Activated CD4-positive, alpha-beta memory T cell treated with anti-CD3 and anti-CD28 coated beads for 36 hours (primary cell): Measurements from ENCODE around the gene FOXL2. TPM values are rescaled to one million over a fixed set of nuclear protein-coding genes. Genes with fewer than 3 reads are reported as not detected.

Experiments used
- CTCF ChIA-PET: fragments of 350-600 bp; sonication (Branson Sonifier 250); formaldehyde crosslinking; loops from one replicate; lab custom pipeline; 2021; ENCODE audit warnings: antibody characterized with exemption, inconsistent platforms; lab: Charles Lee
- POLR2A ChIA-PET: fragments of 350-600 bp; sonication (Branson Sonifier 250); formaldehyde crosslinking; loops from one replicate; lab custom pipeline; 2021; ENCODE audit warnings: antibody characterized with exemption; lab: Charles Lee
- DNase-seq: peaks from one replicate; pipeline ENCODE4 v3.0.0-alpha.2; 2020
- H3K27ac Mint-ChIP-seq: one replicate; pipeline ENCODE4 v1.8.0; 2021; ENCODE audit warnings: mixed read lengths
- H3K27me3 Mint-ChIP-seq: one replicate; pipeline ENCODE4 v1.8.0; 2021; ENCODE audit warnings: mixed read lengths
- H3K36me3 Mint-ChIP-seq: one replicate; pipeline ENCODE4 v1.8.0; 2021; ENCODE audit warnings: mixed read lengths
- H3K4me1 Mint-ChIP-seq: one replicate; pipeline ENCODE4 v1.8.0; 2021; ENCODE audit warnings: low read depth, mixed read lengths
- H3K4me3 Mint-ChIP-seq: one replicate; pipeline ENCODE4 v1.8.0; 2021; ENCODE audit warnings: mild to moderate bottlenecking, mixed read lengths
- H3K9me3 Mint-ChIP-seq: one replicate; pipeline ENCODE4 v1.8.0; 2021; ENCODE audit warnings: mixed read lengths
- intact Hi-C: fragments of 100-400 bp; cut with micrococcal nuclease; formaldehyde crosslinking; loops from one replicate; pipeline ENCODE4 v1.15.1; 2023
- total RNA-seq, 2 experiments: library from RNA; stranded (reverse); gene quantifications; one replicate each; pipeline ENCODE4 v1.2.3, GENCODE V29; 2021

The FOXL2 gene
- not detected for total RNA-seq

DNA sequence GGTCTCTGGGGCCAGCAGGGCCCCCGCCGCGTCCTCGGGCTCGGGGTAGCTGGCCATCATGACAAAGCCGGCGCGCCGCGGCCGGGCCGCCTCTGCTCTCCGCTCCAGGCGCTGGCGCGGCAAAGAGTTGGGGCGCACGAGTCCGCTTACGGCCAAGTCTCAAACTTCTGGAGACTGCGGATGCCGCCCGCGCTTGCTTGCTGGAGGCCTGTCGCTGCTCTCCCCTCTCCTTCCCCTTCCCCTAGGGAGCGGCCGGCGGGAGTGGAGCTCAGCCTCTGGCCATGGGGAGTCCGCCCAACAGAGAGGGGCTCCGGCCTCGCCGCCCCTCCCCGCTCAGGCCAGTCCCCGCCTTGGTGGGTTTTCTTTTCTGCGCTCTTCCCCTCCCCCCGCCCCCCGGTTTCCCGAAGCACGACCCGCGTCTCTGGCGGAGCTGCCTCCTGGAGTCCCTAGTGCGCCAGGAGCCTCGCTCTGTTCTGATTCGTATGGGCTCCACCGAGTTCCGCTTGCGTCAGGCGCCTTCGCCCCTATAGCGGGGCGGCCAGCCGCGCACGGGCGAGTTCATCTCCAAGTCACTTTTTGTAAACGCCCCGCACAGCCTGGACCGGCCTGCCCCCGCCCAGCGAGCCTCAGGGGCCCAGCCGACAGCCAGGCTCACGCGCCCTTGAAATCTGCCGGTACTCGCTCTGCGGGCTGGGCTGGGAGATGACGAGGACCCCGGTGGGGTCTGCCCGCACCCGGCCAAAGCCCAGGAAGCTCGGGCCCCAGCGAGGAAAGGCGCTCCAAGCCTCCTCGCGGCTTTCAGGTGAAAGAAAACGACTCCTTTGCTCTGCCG, at the start of gene FOXL2, which contains the start of gene FOXL2NB:
FOXL2 (minus strand) TSS at position 475 of the 832 bp plus-strand sequence; CDS start at position 60, 415 bp downstream.
FOXL2NB (plus strand) TSS at position 555 of the 832 bp plus-strand sequence; CDS start at position 703, 148 bp downstream.
- intact Hi-C loops = loop anchor here (1.0 to 5.0 kb wide), 3 partner anchors 11 to 1180 kb away; no protein-coding TSS in a partner anchor
- DNase-seq = no peak
- ChIA-PET POLR2A (interaction anchor here (0.6 kb wide), 1 partner anchor 255 kb away, joined by 3 read pairs; no protein-coding TSS in a partner anchor), CTCF (interaction anchor here (0.6 to 3.8 kb wide), 5 partner anchors 9 to 763 kb away, joined by 3 to 23 read pairs (median 3); no protein-coding TSS in a partner anchor)
- peak within 1 kb of the TSS; percentile 60 for H3K4me3 Mint-ChIP-seq
- H3K27ac Mint-ChIP-seq = no peak within 1 kb of the TSS
- H3K27me3 Mint-ChIP-seq = peaks cover 74% of the 10 kb centered on the region
- no peaks in the 10 kb centered on the region for H3K9me3 Mint-ChIP-seq
- no peaks in the 10 kb centered on the region for H3K36me3 Mint-ChIP-seq
- peaks cover 40% of the 10 kb centered on the region for H3K4me1 Mint-ChIP-seq

DNA sequence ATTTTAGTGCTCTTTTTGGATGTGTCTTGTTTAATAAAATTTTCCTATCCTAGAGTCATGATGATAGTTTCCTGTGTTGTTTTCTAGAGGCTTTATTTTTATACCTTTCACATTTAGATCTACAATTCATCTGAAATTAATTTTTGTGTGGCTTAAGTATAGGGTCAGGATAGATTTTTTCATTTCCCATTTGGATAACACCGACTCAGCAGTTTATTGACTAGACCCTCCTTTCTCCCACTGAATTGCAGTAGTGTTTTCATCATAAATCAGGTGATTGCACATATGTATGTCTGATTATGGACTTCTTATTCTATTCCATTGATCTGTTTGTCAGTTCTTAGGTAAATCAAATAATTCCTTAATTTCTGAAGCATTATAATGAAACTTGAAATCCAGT, 48.8 kb upstream of the FOXL2 start:
- H3K27me3 Mint-ChIP-seq = peaks cover 12% of the 10 kb centered on the region
- intact Hi-C loops = no loop called here
- H3K36me3 Mint-ChIP-seq = no peaks in the 10 kb centered on the region
- H3K4me1 Mint-ChIP-seq = no peaks in the 10 kb centered on the region
- ChIA-PET CTCF (no interaction called here), POLR2A (no interaction called here)
- DNase-seq = no peak
- no peaks in the 10 kb centered on the region for H3K9me3 Mint-ChIP-seq
- no peak overlapping the region for H3K4me3 Mint-ChIP-seq
- H3K27ac Mint-ChIP-seq = no peak overlapping the region

- H3K27me3 Mint-ChIP-seq = no peaks in the 10 kb centered on the region
- no peak for DNase-seq
- H3K4me1 Mint-ChIP-seq = no peaks in the 10 kb centered on the region
- no peaks in the 10 kb centered on the region for H3K9me3 Mint-ChIP-seq
- intact Hi-C loops = no loop called here
- POLR2A ChIA-PET = no interaction called here
- no peak overlapping the region for H3K27ac Mint-ChIP-seq
- CTCF ChIA-PET = no interaction called here
- no peaks in the 10 kb centered on the region for H3K36me3 Mint-ChIP-seq
- no peak overlapping the region for H3K4me3 Mint-ChIP-seq
Measured at GRCh38 chr3:138987181-138987580, 40.2 kb upstream of the FOXL2 start.

GRCh38 chr3:138985932-138986331, 39.0 kb upstream of the FOXL2 start:
- no peak overlapping the region for H3K4me3 Mint-ChIP-seq
- no peaks in the 10 kb centered on the region for H3K27me3 Mint-ChIP-seq
- no peaks in the 10 kb centered on the region for H3K9me3 Mint-ChIP-seq
- ChIA-PET POLR2A (no interaction called here), CTCF (no interaction called here)
- intact Hi-C loops = no loop called here
- H3K4me1 Mint-ChIP-seq = no peaks in the 10 kb centered on the region
- H3K36me3 Mint-ChIP-seq = no peaks in the 10 kb centered on the region
- DNase-seq = no peak
- no peak overlapping the region for H3K27ac Mint-ChIP-seq

- no peaks in the 10 kb centered on the region for H3K9me3 Mint-ChIP-seq
- CTCF ChIA-PET = no interaction called here
- no peaks in the 10 kb centered on the region for H3K36me3 Mint-ChIP-seq
- no peak overlapping the region for H3K4me3 Mint-ChIP-seq
- intact Hi-C loops = no loop called here
- H3K27me3 Mint-ChIP-seq = peaks cover 2% of the 10 kb centered on the region
- no peak overlapping the region for H3K27ac Mint-ChIP-seq
- H3K4me1 Mint-ChIP-seq = no peaks in the 10 kb centered on the region
- no peak for DNase-seq
- POLR2A ChIA-PET = no interaction called here
Measured at GRCh38 chr3:138984816-138985215, 37.9 kb upstream of the FOXL2 start.

DNA sequence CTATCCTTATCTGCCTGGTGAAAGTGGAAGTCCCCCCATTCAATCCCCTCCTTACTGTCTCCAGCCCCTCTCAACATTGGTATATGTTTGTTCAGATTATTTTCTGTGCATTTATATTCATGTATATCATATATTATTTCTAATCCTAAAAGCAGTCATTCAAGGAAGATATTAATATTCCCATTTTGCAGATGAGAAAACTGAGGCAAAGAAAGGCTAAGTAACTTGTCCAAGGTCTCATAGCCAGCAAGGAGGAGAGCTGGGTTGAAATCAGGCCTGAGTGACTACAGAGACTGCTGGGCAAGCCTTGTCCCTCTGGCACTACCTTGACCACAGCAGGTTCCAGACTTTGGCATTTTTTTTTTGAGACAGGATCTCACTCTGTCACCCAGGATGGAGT, 29.1 kb upstream of the FOXL2 start:
- POLR2A ChIA-PET = no interaction called here
- CTCF ChIA-PET = no interaction called here

GRCh38 chr3:138975351-138975750, 28.4 kb upstream of the FOXL2 start:
- no peaks in the 10 kb centered on the region for H3K4me1 Mint-ChIP-seq
- peaks cover 16% of the 10 kb centered on the region for H3K27me3 Mint-ChIP-seq
- H3K36me3 Mint-ChIP-seq = no peaks in the 10 kb centered on the region
- POLR2A ChIA-PET = no interaction called here
- CTCF ChIA-PET = no interaction called here
- intact Hi-C loops = no loop called here
- H3K27ac Mint-ChIP-seq = no peak overlapping the region
- DNase-seq = no peak
- H3K9me3 Mint-ChIP-seq = no peaks in the 10 kb centered on the region
- H3K4me3 Mint-ChIP-seq = no peak overlapping the region

More for the DNA sequence above, 29.1 kb upstream of the FOXL2 start:
- no peak for DNase-seq
- no peak overlapping the region for H3K27ac Mint-ChIP-seq
- no peaks in the 10 kb centered on the region for H3K4me1 Mint-ChIP-seq
- no peaks in the 10 kb centered on the region for H3K9me3 Mint-ChIP-seq
- H3K27me3 Mint-ChIP-seq = peaks cover 11% of the 10 kb centered on the region
- intact Hi-C loops = no loop called here
- H3K36me3 Mint-ChIP-seq = no peaks in the 10 kb centered on the region
- no peak overlapping the region for H3K4me3 Mint-ChIP-seq

DNA sequence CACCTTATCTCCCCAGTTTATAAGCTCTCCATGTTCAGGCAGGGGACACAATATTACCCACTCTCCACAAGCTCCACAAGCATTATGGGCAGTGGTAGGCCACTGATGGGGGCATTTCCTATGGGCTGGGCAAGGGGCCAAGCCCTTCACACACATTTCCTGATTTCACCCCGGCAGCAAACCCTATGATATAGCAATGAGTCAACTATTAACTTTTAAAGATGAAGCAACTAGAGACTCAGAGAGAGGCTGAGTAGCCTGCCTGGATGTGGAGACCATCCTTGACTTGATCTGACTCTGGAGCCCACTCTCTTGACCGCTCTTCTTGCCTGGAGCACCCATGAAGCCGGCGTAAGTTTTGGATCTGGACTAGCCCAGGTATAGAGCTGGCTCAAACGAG, 27.5 kb upstream of the FOXL2 start:
- POLR2A ChIA-PET = no interaction called here
- H3K4me3 Mint-ChIP-seq = no peak overlapping the region
- peaks cover 21% of the 10 kb centered on the region for H3K27me3 Mint-ChIP-seq
- H3K27ac Mint-ChIP-seq = no peak overlapping the region
- no peaks in the 10 kb centered on the region for H3K36me3 Mint-ChIP-seq
- DNase-seq = no peak
- no peaks in the 10 kb centered on the region for H3K9me3 Mint-ChIP-seq
- no peaks in the 10 kb centered on the region for H3K4me1 Mint-ChIP-seq
- intact Hi-C loops = no loop called here
- CTCF ChIA-PET = interaction anchor here (1.2 kb wide), 1 partner anchor 38 kb away, joined by 4 read pairs; no protein-coding TSS in a partner anchor

DNA sequence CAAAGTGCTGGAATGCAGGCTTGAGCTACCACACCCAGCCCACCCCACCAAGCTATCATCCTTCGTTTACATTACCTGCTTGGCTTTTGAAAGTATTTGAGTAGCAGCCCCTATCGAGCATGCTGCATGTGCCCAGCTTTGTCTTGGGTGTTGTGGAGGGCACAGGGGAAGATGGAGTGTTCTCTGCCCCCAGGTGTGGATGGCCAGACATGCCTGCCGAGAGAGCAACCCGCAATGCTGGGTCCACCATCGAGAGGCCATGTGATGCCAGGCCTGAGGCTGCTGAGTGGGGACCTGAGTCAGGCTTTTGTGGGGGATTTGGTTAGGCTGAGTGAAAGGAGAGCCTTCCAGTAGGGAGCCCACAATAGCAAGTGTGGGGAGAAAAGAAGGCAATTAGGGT, 26.0 kb upstream of the FOXL2 start:
- POLR2A ChIA-PET = no interaction called here
- no peaks in the 10 kb centered on the region for H3K4me1 Mint-ChIP-seq
- intact Hi-C loops = no loop called here
- H3K27ac Mint-ChIP-seq = no peak overlapping the region
- H3K36me3 Mint-ChIP-seq = no peaks in the 10 kb centered on the region
- H3K27me3 Mint-ChIP-seq = peaks cover 23% of the 10 kb centered on the region
- no peaks in the 10 kb centered on the region for H3K9me3 Mint-ChIP-seq
- DNase-seq = no peak
- no peak overlapping the region for H3K4me3 Mint-ChIP-seq
- CTCF ChIA-PET = interaction anchor here (0.9 kb wide), 1 partner anchor 356 kb away, joined by 3 read pairs; no protein-coding TSS in a partner anchor

DNA sequence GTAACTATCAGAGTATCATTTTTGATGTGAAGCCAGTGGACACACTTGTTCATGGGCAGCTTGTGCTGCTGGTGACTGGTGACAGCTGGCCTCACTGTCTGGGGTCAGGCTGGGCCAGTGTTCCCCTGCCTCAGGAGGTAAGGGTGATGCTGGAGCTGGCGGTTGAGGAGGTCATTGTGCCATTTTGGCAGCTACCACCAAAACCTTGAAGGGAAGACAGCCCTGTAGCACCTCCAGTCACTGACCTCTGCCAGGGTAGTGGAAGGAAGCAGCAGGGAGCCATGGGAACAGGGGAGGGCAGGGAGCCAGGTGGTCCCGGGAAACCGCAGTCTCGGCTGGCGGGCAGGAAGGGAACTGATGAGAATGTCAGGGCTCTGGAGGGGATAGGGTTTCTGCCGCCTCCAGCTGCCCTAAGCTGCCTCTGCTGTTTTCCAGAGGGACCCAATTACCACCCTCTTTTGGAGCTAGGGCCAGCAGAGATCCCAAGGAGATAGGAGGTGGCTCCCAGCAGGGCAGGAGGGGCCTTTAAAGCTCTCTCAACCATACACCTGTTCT, 24.9 kb upstream of the FOXL2 start:
- Mint-ChIP-seq H3K9me3 (no peaks in the 10 kb centered on the region), H3K4me1 (no peaks in the 10 kb centered on the region), H3K27me3 (peaks cover 23% of the 10 kb centered on the region), H3K36me3 (no peaks in the 10 kb centered on the region), H3K4me3 (no peak overlapping the region), H3K27ac (no peak overlapping the region)
- POLR2A ChIA-PET = no interaction called here
- DNase-seq = no peak
- intact Hi-C loops = no loop called here
- CTCF ChIA-PET = interaction anchor here (1.5 to 1.9 kb wide), 2 partner anchors 8 to 36 kb away, joined by 3 to 5 read pairs; no protein-coding TSS in a partner anchor

- Mint-ChIP-seq H3K9me3 (peaks cover 13% of the 10 kb centered on the region), H3K27ac (no peak overlapping the region), H3K4me3 (no peak overlapping the region), H3K27me3 (peaks cover 42% of the 10 kb centered on the region), H3K4me1 (peaks cover 11% of the 10 kb centered on the region), H3K36me3 (peaks cover 6% of the 10 kb centered on the region)
- ChIA-PET CTCF (interaction anchor here (0.7 to 1.1 kb wide), 4 partner anchors 29 to 380 kb away, joined by 3 to 5 read pairs (median 4); no protein-coding TSS in a partner anchor), POLR2A (no interaction called here)
- DNase-seq = no peak
- intact Hi-C loops = no loop called here
Measured at GRCh38 chr3:138964923-138965322, 18.0 kb upstream of the FOXL2 start.

DNA sequence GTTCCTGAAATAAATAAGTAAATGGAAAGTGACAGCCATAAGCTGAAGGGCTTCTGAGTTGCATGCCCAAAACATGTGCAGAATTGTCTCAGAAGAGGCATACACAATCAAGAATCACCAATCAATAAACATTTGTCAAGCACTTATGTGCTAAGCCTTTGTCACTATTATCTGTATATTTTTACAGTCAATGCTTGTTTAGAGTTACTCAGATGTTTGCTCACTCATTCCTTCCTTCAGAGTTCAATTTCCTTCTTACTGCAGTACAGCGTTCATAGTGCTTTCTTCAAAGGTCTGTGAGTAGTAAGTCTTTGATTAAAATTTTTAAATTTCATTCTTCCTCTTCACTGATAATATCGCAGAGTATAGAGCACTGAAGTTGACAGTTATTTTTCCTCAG, 17.3 kb upstream of the FOXL2 start:
- CTCF ChIA-PET = interaction anchor here (1.1 kb wide), 2 partner anchors 28 to 41 kb away, joined by 3 to 5 read pairs; no protein-coding TSS in a partner anchor
- Mint-ChIP-seq H3K36me3 (peaks cover 6% of the 10 kb centered on the region), H3K27ac (no peak overlapping the region), H3K4me1 (peaks cover 11% of the 10 kb centered on the region), H3K9me3 (peaks cover 13% of the 10 kb centered on the region), H3K4me3 (no peak overlapping the region), H3K27me3 (peaks cover 39% of the 10 kb centered on the region)
- DNase-seq = no peak
- POLR2A ChIA-PET = no interaction called here
- intact Hi-C loops = no loop called here
